Ovary (tissue), 3 donors: Measurements from ENCODE around the gene PAQR3.

Experiments
- EP300 ChIP-seq: sonication (generic); formaldehyde crosslinking; IDR thresholded peaks from one replicate; pipeline ENCODE4 v1.6.1; 2017; ENCODE audit warnings: antibody characterized with exemption
- TF ChIP-seq, protein P1 (sequence below), 3 donors: fragments of 450-650 bp in 2 of 3; fragments of 200-600 bp in 1 of 3; IDR thresholded peaks; one replicate each; pipeline versions ENCODE4 v1.5.1 to v1.8.0; 2016 to 2022; ENCODE audit warnings: antibody characterized with exemption in 3 of 3, mild to moderate bottlenecking in 1 of 3
- donor health status: DM: no; HTN: no; CAD: no.

- TF ChIP-seq EP300 = no peak
- TF ChIP-seq, protein P1, sequence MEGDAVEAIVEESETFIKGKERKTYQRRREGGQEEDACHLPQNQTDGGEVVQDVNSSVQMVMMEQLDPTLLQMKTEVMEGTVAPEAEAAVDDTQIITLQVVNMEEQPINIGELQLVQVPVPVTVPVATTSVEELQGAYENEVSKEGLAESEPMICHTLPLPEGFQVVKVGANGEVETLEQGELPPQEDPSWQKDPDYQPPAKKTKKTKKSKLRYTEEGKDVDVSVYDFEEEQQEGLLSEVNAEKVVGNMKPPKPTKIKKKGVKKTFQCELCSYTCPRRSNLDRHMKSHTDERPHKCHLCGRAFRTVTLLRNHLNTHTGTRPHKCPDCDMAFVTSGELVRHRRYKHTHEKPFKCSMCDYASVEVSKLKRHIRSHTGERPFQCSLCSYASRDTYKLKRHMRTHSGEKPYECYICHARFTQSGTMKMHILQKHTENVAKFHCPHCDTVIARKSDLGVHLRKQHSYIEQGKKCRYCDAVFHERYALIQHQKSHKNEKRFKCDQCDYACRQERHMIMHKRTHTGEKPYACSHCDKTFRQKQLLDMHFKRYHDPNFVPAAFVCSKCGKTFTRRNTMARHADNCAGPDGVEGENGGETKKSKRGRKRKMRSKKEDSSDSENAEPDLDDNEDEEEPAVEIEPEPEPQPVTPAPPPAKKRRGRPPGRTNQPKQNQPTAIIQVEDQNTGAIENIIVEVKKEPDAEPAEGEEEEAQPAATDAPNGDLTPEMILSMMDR (IDR thresholded peaks at IDR 0.05) = no peak
These were observed 1.5 kb upstream of the PAQR3 start for GRCh38 chr4:78940752-78941151.
